NCI-H1436 treated with DMSO at 0.1 percent for 48 hours (cell line): ENCODE results near the gene ALPL.

Source experiments
- DNase-seq: peaks from one replicate; lab custom pipeline; 2025; lab: John Stamatoyannopoulos, UW

The ALPL gene

GRCh38 chr1:21530368-21531016, 21.3 kb downstream of the ALPL start:
- DNase-seq, result no peak

- DNase-seq, result no peak
Observed at GRCh38 chr1:21531241-21531640, 22.0 kb downstream of the ALPL start.

- no peak for DNase-seq
Observed at GRCh38 chr1:21532496-21532895, 23.3 kb downstream of the ALPL start.

GRCh38 chr1:21532992-21533534, 23.8 kb downstream of the ALPL start:
- no peak for DNase-seq

GRCh38 chr1:21534146-21534545, 24.9 kb downstream of the ALPL start:
- DNase-seq, result no peak

- DNase-seq, result no peak
Observed at GRCh38 chr1:21534674-21535378, 25.6 kb downstream of the ALPL start.

GRCh38 chr1:21536218-21536617, 27.0 kb downstream of the ALPL start:
- no peak for DNase-seq

- no peak for DNase-seq
Observed at GRCh38 chr1:21537511-21537931, 28.3 kb downstream of the ALPL start.

- no peak for DNase-seq
Observed at GRCh38 chr1:21537932-21538630, 28.9 kb downstream of the ALPL start.

GRCh38 chr1:21539933-21540332, 30.7 kb downstream of the ALPL start:
- no peak for DNase-seq

- no peak for DNase-seq
Observed at GRCh38 chr1:21541329-21541728, 32.1 kb downstream of the ALPL start.

- DNase-seq, result no peak
Observed at GRCh38 chr1:21541835-21542234, 32.6 kb downstream of the ALPL start.

- no peak for DNase-seq
Observed at GRCh38 chr1:21543598-21543997, 34.4 kb downstream of the ALPL start.

GRCh38 chr1:21544095-21544494, 34.9 kb downstream of the ALPL start:
- DNase-seq, result no peak

- no peak for DNase-seq
Observed at GRCh38 chr1:21546122-21546825, 37.1 kb downstream of the ALPL start.

GRCh38 chr1:21547876-21548275, 38.7 kb downstream of the ALPL start:
- DNase-seq, result no peak

GRCh38 chr1:21550097-21550496, 40.9 kb downstream of the ALPL start:
- no peak for DNase-seq

- no peak for DNase-seq
Observed at GRCh38 chr1:21550866-21551475, 41.7 kb downstream of the ALPL start.

- no peak for DNase-seq
Observed at GRCh38 chr1:21552715-21553114, 43.5 kb downstream of the ALPL start.

GRCh38 chr1:21553116-21553926, 44.1 kb downstream of the ALPL start:
- no peak for DNase-seq
